Neural cell (in vitro differentiated cells): Measurements from ENCODE around the gene ICAM3. TPM values are rescaled to one million over a fixed set of nuclear protein-coding genes. Genes with fewer than 3 reads are reported as not detected.

Experiments used
- H2AFZ ChIP-seq: fragments of 200-600, 300-800 bp; sonication (generic), shearing (Covaris generic); 2 replicates; pipeline ENCODE4 v1.6.0; 2014; ENCODE audit warnings: low read depth, mild to moderate bottlenecking, antibody characterized with exemption, low read length, moderate library complexity
- H3F3A ChIP-seq: fragments of 200-600 bp; shearing (Covaris generic); 2 replicates; pipeline ENCODE4 v1.6.1; 2016; ENCODE audit warnings: mild to moderate bottlenecking, moderate library complexity, mixed read lengths, antibody characterized with exemption, low read length; ENCODE audit not compliant: insufficient read depth, poor library complexity, severe bottlenecking
- H3K27ac ChIP-seq: fragments of 200-600, 300-800 bp; sonication (generic), shearing (Covaris generic); 2 replicates; pipeline ENCODE4 v1.5.1; 2014; ENCODE audit warnings: mild to moderate bottlenecking, low read length, moderate library complexity
- H3K27me3 ChIP-seq: fragments of 300-800, 200-600 bp; sonication (generic), shearing (Covaris generic); 2 replicates; pipeline ENCODE4 v1.6.0; 2014; ENCODE audit warnings: mild to moderate bottlenecking, low read depth, low read length, moderate library complexity; ENCODE audit not compliant: insufficient read depth
- H3K36me3 ChIP-seq: fragments of 300-800, 200-600 bp; sonication (generic), shearing (Covaris generic); 2 replicates; pipeline ENCODE4 v1.5.1; 2014; ENCODE audit warnings: mild to moderate bottlenecking, antibody characterized with exemption, low read length, moderate library complexity; ENCODE audit not compliant: insufficient read depth
- H3K4me2 ChIP-seq: fragments of 300-800, 200-600 bp; sonication (generic), shearing (Covaris generic); 2 replicates; pipeline ENCODE4 v1.6.0; 2014; ENCODE audit warnings: mild to moderate bottlenecking, low read length
- H3K4me3 ChIP-seq: fragments of 300-800, 200-600 bp; sonication (generic), shearing (Covaris generic); 2 replicates; pipeline ENCODE4 v1.5.1; 2014; ENCODE audit warnings: mild to moderate bottlenecking, low read length, moderate library complexity
- H3K79me2 ChIP-seq: fragments of 200-600 bp; shearing (Covaris generic); replicated peaks from 2 replicates; pipeline ENCODE4 v1.6.0; 2014; ENCODE audit warnings: mild to moderate bottlenecking, low read length, moderate library complexity; ENCODE audit not compliant: insufficient read depth
- H3K9ac ChIP-seq: fragments of 300-800, 200-600 bp; sonication (generic), shearing (Covaris generic); 2 replicates; pipeline ENCODE4 v1.6.1; 2016; ENCODE audit warnings: mild to moderate bottlenecking, low read length, mixed read lengths
- H3K9me2 ChIP-seq: fragments of 200-600 bp; shearing (Covaris generic); 2 replicates; pipeline ENCODE4 v1.6.1; 2016; ENCODE audit warnings: mild to moderate bottlenecking, low read length, mixed read lengths; ENCODE audit not compliant: insufficient read depth
- H3K9me3 ChIP-seq: fragments of 200-600, 300-800 bp; sonication (generic), shearing (Covaris generic); 2 replicates; pipeline ENCODE4 v1.6.1; 2016; ENCODE audit warnings: mild to moderate bottlenecking, mixed run types, low read length, moderate library complexity, mixed read lengths
- H4K20me1 ChIP-seq: fragments of 200-600 bp; shearing (Covaris generic); 2 replicates; pipeline ENCODE4 v1.6.1; 2016; ENCODE audit warnings: mild to moderate bottlenecking, mixed run types; ENCODE audit not compliant: insufficient read depth
- CTCF ChIP-seq: fragments of 450-650 bp; IDR thresholded peaks from 2 replicates; pipeline ENCODE4 v1.5.1; 2014; ENCODE audit warnings: antibody characterized with exemption, mild to moderate bottlenecking, moderate library complexity; ENCODE audit not compliant: poor library complexity, severe bottlenecking
- EP300 ChIP-seq: fragments of 450-650 bp; conservative IDR thresholded peaks from 2 replicates; pipeline ENCODE4 v1.6.1; 2014; ENCODE audit warnings: antibody characterized with exemption, mild to moderate bottlenecking, moderate library complexity; ENCODE audit not compliant: poor library complexity, severe bottlenecking
- EZH2 ChIP-seq: fragments of 200-600, 300-800 bp; shearing (Covaris generic), sonication (generic); IDR thresholded peaks from 2 replicates; pipeline ENCODE4 v1.6.1; 2014; ENCODE audit warnings: antibody characterized with exemption, low read length, borderline replicate concordance, mild to moderate bottlenecking; ENCODE audit not compliant: insufficient read depth, poor library complexity, severe bottlenecking
- MXI1 ChIP-seq: fragments of 450-650 bp; conservative IDR thresholded peaks from 2 replicates; pipeline ENCODE4 v1.6.1; 2014; ENCODE audit warnings: antibody characterized with exemption, mild to moderate bottlenecking; ENCODE audit not compliant: poor library complexity, severe bottlenecking
- POLR2AphosphoS5 ChIP-seq: IDR thresholded peaks from 2 replicates; pipeline ENCODE4 v1.6.1; 2012
- RAD21 ChIP-seq: fragments of 450-650 bp; conservative IDR thresholded peaks from 2 replicates; pipeline ENCODE4 v1.6.1; 2014; ENCODE audit warnings: antibody characterized with exemption, mild to moderate bottlenecking, moderate library complexity
- REST ChIP-seq: IDR thresholded peaks from 2 replicates; pipeline ENCODE4 v1.6.1; 2012; ENCODE audit warnings: borderline replicate concordance
- SMC3 ChIP-seq: fragments of 450-650 bp; conservative IDR thresholded peaks from 2 replicates; pipeline ENCODE4 v1.6.1; 2014; ENCODE audit warnings: antibody characterized with exemption, mild to moderate bottlenecking, moderate library complexity; ENCODE audit not compliant: poor library complexity
- TAF1 ChIP-seq: IDR thresholded peaks from 2 replicates; pipeline ENCODE4 v1.6.1; 2012; ENCODE audit warnings: low read depth
- polyA plus RNA-seq: library from polyadenylated mRNA; depleted of rRNA; stranded (reverse); fragments of >200 nt; gene quantifications from 2 replicates; pipeline ENCODE4 v1.2.3, GENCODE V29; 2014

The ICAM3 gene
- polyA plus RNA-seq, 1 donor from 2014 or later, result 0.53 TPM

- H4K20me1 ChIP-seq, result no peaks in the 10 kb centered on the region
Observed at GRCh38 chr19:10306327-10306726, 33.1 kb downstream of the ICAM3 start.

GRCh38 chr19:10305139-10305806, 34.2 kb downstream of the ICAM3 start:
- Histone ChIP-seq H3F3A (no peaks in the 10 kb centered on the region), H3K4me2 (no peak overlapping the region), H4K20me1 (no peaks in the 10 kb centered on the region), H3K9ac (no peak overlapping the region), H3K27me3 (no peaks in the 10 kb centered on the region), H3K4me3 (no peak overlapping the region), H2AFZ (no peak overlapping the region), H3K36me3 (no peaks in the 10 kb centered on the region), H3K9me3 (no peaks in the 10 kb centered on the region), H3K27ac (no peak overlapping the region), H3K9me2 (no peaks in the 10 kb centered on the region), H3K79me2 (no peaks in the 10 kb centered on the region)
- TF ChIP-seq TAF1, result no peak
- no peak for TF ChIP-seq RAD21

More at GRCh38 chr19:10306327-10306726, 33.1 kb downstream of the ICAM3 start:
- no peak overlapping the region for H3K4me3 ChIP-seq
- H3K9me2 ChIP-seq, result no peaks in the 10 kb centered on the region
- H2AFZ ChIP-seq, result no peak overlapping the region
- H3F3A ChIP-seq, result no peaks in the 10 kb centered on the region
- H3K4me2 ChIP-seq, result no peak overlapping the region
- no peaks in the 10 kb centered on the region for H3K79me2 ChIP-seq
- no peak overlapping the region for H3K9ac ChIP-seq
- no peaks in the 10 kb centered on the region for H3K27me3 ChIP-seq
- no peaks in the 10 kb centered on the region for H3K9me3 ChIP-seq
- no peaks in the 10 kb centered on the region for H3K36me3 ChIP-seq
- no peak overlapping the region for H3K27ac ChIP-seq
- TF ChIP-seq CTCF (no peak), TAF1 (no peak), EP300 (no peak), POLR2AphosphoS5 (no peak), SMC3 (no peak), MXI1 (no peak), REST (no peak), EZH2 (no peak), RAD21 (no peak)
